Right renal pelvis (tissue), 4 donors: Measurements from ENCODE around the gene FMNL3. TPM values are rescaled to one million over a fixed set of nuclear protein-coding genes. Genes with fewer than 3 reads are reported as not detected.

Experiments used
- DNase-seq, 4 donors: peaks; one replicate each; pipeline ENCODE4 v3.0.0-alpha.2; 2013; ENCODE audit warnings: low read depth in 4 of 4, low spot score in 3 of 4, missing footprints in 1 of 4
- polyA plus RNA-seq, 4 donors: library from polyadenylated mRNA; unstranded; fragments of 120-200 nt; gene quantifications; one replicate each; pipeline ENCODE4 v1.2.1, GENCODE V29; 2013; ENCODE audit not compliant: insufficient read length in 4 of 4

The FMNL3 gene
- polyA plus RNA-seq, 4 donors: 36.4 to 45.2 (median 40.1) TPM

DNA sequence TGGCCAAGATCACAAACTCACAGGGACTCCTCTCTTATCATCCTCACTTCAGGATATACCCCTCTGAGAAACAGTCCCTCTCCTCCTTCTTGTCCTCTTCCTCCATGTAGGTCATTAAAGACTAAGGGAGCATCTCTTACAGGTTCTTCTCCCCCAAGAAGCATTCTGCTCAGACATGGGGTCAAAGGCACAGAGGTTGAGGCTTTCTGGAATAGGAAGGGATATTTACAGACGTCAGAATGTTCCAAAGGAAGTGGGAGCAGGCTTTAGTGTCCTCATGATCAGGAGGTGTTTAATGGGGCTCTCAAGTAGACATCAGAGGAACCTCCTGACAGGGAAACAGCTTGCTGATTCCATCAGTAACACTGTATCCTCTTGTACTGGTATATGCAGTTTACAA lies 47.5 kb downstream of the FMNL3 start:
- DNase-seq: no peak

- DNase-seq: no peak
These were observed 48.9 kb downstream of the FMNL3 start for GRCh38 chr12:49658276-49658675.

- DNase-seq: no peak
These were observed 51.5 kb downstream of the FMNL3 start for GRCh38 chr12:49655595-49656236.

- no peak for DNase-seq
These were observed 52.5 kb downstream of the FMNL3 start for GRCh38 chr12:49654715-49655114.

DNA sequence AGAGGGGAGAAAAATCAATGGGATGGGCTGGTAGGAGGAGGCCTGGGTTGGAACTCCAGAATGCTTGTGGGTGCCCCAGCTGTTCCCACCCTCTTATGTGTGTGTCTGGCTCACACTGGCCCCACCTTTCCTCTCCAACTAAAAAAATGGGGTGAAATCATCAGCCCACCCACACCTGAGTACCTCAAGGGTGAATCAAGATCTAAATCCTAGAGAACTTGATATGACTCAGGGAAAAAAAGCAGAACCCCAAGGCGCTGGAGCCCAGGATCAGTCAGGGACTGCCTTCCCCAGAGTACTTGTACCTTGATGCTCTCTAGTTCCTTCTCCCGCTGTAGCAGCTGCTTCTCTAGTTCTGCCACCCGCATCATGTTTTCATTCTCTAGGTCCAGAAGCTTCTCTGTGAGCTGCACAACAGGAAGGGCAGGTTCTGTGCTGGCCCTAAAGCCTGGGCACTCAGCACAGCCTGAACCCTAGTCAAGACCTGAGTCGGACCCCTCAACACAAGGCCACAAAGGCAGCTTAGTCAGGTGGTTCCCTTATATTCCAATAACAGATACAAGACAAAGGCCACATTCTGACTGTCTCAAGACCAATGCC lies 54.2 kb downstream of the FMNL3 start:
- DNase-seq: no peak

DNA sequence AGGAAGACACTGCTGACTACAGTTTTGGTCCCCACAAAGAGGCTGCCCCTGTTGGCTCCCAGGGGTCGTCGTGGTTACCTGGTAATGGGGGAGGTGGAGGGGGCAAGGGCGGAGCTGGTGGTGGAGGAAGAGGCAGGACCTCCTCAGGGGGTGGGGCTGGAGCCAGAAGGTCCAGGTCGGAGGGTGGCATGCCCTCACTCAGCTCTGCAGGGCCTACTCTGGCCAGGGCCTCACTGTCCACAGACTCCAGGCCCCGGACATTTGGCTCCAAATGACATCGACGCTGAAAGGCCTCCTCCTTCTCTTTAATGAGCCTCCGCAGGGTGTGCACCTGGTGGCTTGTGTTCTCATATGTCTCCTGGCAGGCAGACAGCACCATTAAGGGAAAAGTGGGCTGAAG lies 55.4 kb downstream of the FMNL3 start:
- DNase-seq: no peak

DNA sequence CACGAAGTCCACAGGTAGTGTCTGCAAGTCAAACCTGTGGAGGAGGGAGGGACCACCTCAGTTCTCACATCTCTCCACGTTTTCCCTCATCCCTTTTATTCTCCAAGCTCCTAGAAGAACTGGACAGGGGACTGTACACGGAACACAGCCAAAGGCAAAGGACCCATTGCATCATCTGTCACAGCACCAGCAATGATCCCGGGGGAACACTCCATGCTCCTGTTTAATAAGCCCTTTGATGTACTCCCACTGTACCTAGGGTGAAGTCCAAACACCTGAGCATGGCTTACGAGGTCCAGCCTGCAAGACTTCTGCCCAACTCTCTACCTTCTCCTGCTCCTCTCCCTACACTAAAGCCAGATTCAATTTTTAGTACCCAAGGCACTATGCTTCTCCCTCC lies 57.3 kb downstream of the FMNL3 start:
- no peak for DNase-seq

- no peak for DNase-seq
These were observed 57.8 kb downstream of the FMNL3 start for GRCh38 chr12:49649445-49649844.

- DNase-seq: no peak
These were observed 58.5 kb downstream of the FMNL3 start for GRCh38 chr12:49648712-49649003.

- no peak for DNase-seq
These were observed 59.1 kb downstream of the FMNL3 start for GRCh38 chr12:49647827-49648711.

GRCh38 chr12:49646871-49647654 lies 60.1 kb downstream of the FMNL3 start:
- DNase-seq: no peak

DNA sequence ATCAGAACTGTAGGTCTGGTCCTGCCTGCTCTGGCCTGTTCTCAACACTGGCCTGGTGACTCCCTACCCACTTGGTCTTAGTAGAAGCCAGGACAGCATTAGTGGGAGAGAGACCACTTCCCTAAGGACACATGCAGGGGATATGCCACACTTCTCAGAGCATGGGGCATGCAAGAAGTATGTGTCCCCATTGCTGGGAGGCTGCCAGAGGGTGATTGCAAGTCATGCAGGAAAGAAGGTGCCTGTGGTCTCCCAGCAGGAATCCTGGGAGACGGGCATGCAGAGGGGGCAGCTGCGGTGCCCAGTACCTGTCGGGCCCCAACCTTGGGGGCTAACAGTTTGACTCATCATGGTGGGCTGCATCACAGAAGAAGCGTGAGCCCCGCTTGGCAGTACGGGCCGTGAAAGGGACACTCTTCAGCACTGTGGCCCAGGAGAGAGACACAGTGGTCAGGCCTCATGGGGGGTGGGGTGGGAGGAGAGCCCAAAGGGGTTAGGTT lies 60.8 kb downstream of the FMNL3 start:
- no peak for DNase-seq

DNA sequence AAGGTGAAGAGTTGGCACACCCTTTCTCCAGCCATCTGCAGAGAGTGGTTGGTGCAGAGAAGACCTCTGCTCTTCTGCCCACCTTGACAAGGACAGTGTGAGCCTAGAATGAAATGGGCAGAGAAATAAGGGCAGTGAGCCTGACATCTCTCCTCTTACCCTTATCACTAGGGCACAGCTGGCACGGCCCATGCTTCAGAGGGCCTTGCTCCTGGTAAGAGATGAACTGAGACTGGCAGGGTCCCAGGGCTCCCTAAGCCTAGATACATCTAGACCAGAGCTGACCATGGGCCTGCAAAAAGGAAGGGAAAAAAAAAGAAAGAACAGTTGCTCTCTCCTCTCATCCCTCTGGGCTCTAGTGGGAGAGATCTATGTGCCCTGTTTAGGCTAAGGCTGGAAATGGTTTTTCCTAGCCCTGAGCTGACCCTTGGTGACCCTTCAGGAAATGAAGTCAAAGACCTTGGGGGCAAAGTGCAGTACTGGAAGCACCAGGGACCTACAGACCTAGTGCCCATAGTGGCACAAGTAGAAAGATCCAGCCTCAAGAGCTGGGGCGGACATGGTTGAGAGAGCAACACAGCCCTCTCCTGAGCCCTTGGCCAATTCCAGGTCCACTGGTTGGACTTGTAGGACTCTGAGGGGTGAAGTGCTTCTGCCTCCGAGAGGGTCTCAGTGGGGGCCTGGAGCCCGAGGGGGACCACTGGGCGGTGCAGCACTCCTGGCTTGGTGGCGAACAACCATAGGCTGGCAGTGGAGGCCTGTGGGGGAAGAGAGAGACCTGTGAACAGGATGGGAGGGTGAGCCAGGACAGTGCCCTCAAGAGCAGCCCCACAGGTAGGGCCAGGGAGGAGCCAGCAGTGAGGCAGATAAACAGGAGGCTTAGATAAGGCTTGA lies 61.8 kb downstream of the FMNL3 start:
- DNase-seq: no peak

DNA sequence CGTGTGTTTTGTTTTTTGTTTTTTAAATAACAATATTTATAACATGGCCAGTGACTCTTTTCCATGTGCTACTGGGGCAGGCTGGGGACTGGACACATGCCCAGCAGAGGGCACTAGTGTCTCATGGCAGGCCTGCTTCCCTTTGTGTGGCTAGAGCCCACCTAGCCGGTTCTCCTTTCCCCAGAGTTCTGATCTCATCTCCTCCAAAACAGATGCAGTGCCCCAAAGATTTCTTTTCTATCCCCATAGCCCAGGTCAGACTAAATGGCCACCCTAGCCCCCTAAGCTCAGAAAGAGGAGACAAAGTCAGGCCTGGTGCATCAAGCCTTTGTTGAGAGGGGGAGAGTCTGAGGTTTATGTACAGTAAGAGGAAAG lies 62.6 kb downstream of the FMNL3 start:
- peak in 3 of 4 donors; percentile 68 to 75 (median 68) for DNase-seq

- DNase-seq: no peak
These were observed 63.1 kb downstream of the FMNL3 start for GRCh38 chr12:49643961-49644619.

GRCh38 chr12:49643135-49643534 lies 64.1 kb downstream of the FMNL3 start:
- no peak for DNase-seq

- DNase-seq: no peak
These were observed 64.8 kb downstream of the FMNL3 start for GRCh38 chr12:49642370-49642802.

GRCh38 chr12:49641748-49642369 lies 65.3 kb downstream of the FMNL3 start:
- no peak for DNase-seq
